PC-9 (cell line): Measurements from ENCODE around the gene PLAC1.

ENCODE experiments used
- CTCF ChIP-seq: fragments of 200-600 bp; sonication (generic); conservative IDR thresholded peaks from 2 replicates; pipeline ENCODE4 v1.6.1; 2017; ENCODE audit warnings: mixed run types, antibody characterized with exemption, mild to moderate bottlenecking, moderate library complexity
- EZH2 ChIP-seq: fragments of 200-600 bp; sonication (generic); IDR thresholded peaks from 2 replicates; pipeline ENCODE4 v1.8.0; 2017; ENCODE audit warnings: antibody characterized with exemption, low read depth

- TF ChIP-seq EZH2 (no peak), CTCF (no peak)
These were observed 35.5 kb downstream of the PLAC1 start for GRCh38 chrX:134622813-134623185.
